WTC11 (cell line): ENCODE results near the gene PRSS27. TPM values are rescaled to one million over a fixed set of nuclear protein-coding genes. Genes with fewer than 3 reads are reported as not detected.
A peak's percentile ranks its signal among the peaks of the same experiment; 100 is the strongest.

Experiments used
- HMGA2 ChIP-seq: fragments of 250-450 bp; sonication (Bioruptor Pico); IDR thresholded peaks from 2 replicates; pipeline ENCODE4 v1.4.0; 2021; ENCODE audit warnings: mild to moderate bottlenecking, moderate library complexity
- IRF2 ChIP-seq: sonication (generic); formaldehyde crosslinking; IDR thresholded peaks from 2 replicates; pipeline ENCODE4 v1.8.0; 2022; ENCODE audit warnings: low read depth, missing genetic modification reagents, borderline replicate concordance
- JAZF1 ChIP-seq: fragments of 250-450 bp; sonication (Bioruptor Pico); IDR thresholded peaks from 2 replicates; pipeline ENCODE4 v1.9.0; 2021; ENCODE audit warnings: moderate library complexity, mild to moderate bottlenecking, inconsistent platforms
- MXD4 ChIP-seq: fragments of 250-450 bp; sonication (Bioruptor Pico); IDR thresholded peaks from 2 replicates; pipeline ENCODE4 v1.8.0; 2021; ENCODE audit warnings: mild to moderate bottlenecking, moderate library complexity, borderline replicate concordance
- MYBL2 ChIP-seq: sonication (generic); formaldehyde crosslinking; IDR thresholded peaks from 2 replicates; pipeline ENCODE4 v1.8.1; 2023; ENCODE audit warnings: mild to moderate bottlenecking, moderate library complexity, missing genetic modification reagents
- NFE2L1 ChIP-seq: sonication (generic); formaldehyde crosslinking; IDR thresholded peaks from 2 replicates; pipeline ENCODE4 v1.8.1; 2023; ENCODE audit warnings: missing genetic modification reagents
- NFYB ChIP-seq: sonication (generic); formaldehyde crosslinking; conservative IDR thresholded peaks from 2 replicates; pipeline ENCODE4 v1.8.0; 2022; ENCODE audit warnings: low read depth, missing genetic modification reagents
- PRRX2 ChIP-seq: fragments of 250-450 bp; sonication (Bioruptor Pico); IDR thresholded peaks from 2 replicates; pipeline ENCODE4 v1.8.0; 2021; ENCODE audit warnings: mild to moderate bottlenecking
- SMAD4 ChIP-seq: sonication (generic); formaldehyde crosslinking; IDR thresholded peaks from 2 replicates; pipeline ENCODE4 v1.8.0; 2022; ENCODE audit warnings: mild to moderate bottlenecking, missing genetic modification reagents
- SP1 ChIP-seq: sonication (generic); formaldehyde crosslinking; conservative IDR thresholded peaks from 2 replicates; pipeline ENCODE4 v1.8.1; 2022; ENCODE audit warnings: missing genetic modification reagents
- TCF7 ChIP-seq: sonication (generic); formaldehyde crosslinking; IDR thresholded peaks from 2 replicates; pipeline ENCODE4 v1.8.0; 2022; ENCODE audit warnings: mild to moderate bottlenecking, low read depth, missing genetic modification reagents, moderate library complexity
- TEAD1 ChIP-seq: sonication (generic); formaldehyde crosslinking; IDR thresholded peaks from 2 replicates; pipeline ENCODE4 v1.8.0; 2022; ENCODE audit warnings: mild to moderate bottlenecking, missing genetic modification reagents
- ZNF396 ChIP-seq: fragments of 250-450 bp; sonication (Bioruptor Pico); IDR thresholded peaks from 2 replicates; pipeline ENCODE4 v1.8.0; 2021; ENCODE audit warnings: mild to moderate bottlenecking, moderate library complexity, borderline replicate concordance
- ZNF671 ChIP-seq: fragments of 250-450 bp; sonication (Bioruptor Pico); IDR thresholded peaks from 2 replicates; pipeline ENCODE4 v1.8.0; 2021; ENCODE audit warnings: mild to moderate bottlenecking
- total RNA-seq: library from RNA; stranded (reverse); gene quantifications from 3 replicates; pipeline ENCODE4 v1.2.3, GENCODE V29; 2021
- TF ChIP-seq, protein P1 (sequence below): fragments of 250-450 bp; sonication (Bioruptor Pico); IDR thresholded peaks from 2 replicates; pipeline ENCODE4 v1.9.0; 2021; ENCODE audit warnings: mild to moderate bottlenecking
- TF ChIP-seq, protein P2 (sequence below): sonication (generic); formaldehyde crosslinking; IDR thresholded peaks from 2 replicates; pipeline ENCODE4 v1.8.0; 2023; ENCODE audit warnings: missing genetic modification reagents
- TF ChIP-seq, protein P3 (sequence below): sonication (generic); formaldehyde crosslinking; IDR thresholded peaks from 2 replicates; pipeline ENCODE4 v1.8.1; 2023; ENCODE audit warnings: mild to moderate bottlenecking, missing genetic modification reagents, moderate library complexity
- TF ChIP-seq, protein P4 (sequence below): fragments of 250-450 bp; sonication (Bioruptor Pico); IDR thresholded peaks from 2 replicates; pipeline ENCODE4 v2.1.2; 2022; ENCODE audit warnings: mild to moderate bottlenecking, moderate library complexity
- TF ChIP-seq, protein P5 (sequence below): sonication (generic); formaldehyde crosslinking; IDR thresholded peaks from 2 replicates; pipeline ENCODE4 v1.8.1; 2023; ENCODE audit warnings: mild to moderate bottlenecking, moderate library complexity, missing genetic modification reagents
- TF ChIP-seq, protein P6 (sequence below): sonication (generic); formaldehyde crosslinking; IDR thresholded peaks from 2 replicates; pipeline ENCODE4 v1.8.1; 2023; ENCODE audit warnings: mild to moderate bottlenecking, missing genetic modification reagents
- TF ChIP-seq, protein P7 (sequence below): sonication (generic); formaldehyde crosslinking; conservative IDR thresholded peaks from 2 replicates; pipeline ENCODE4 v1.8.1; 2023; ENCODE audit warnings: mild to moderate bottlenecking, low read depth, missing genetic modification reagents, moderate library complexity
- TF ChIP-seq, protein P8 (sequence below): sonication (generic); formaldehyde crosslinking; IDR thresholded peaks from 2 replicates; pipeline ENCODE4 v1.8.1; 2022; ENCODE audit warnings: mild to moderate bottlenecking, moderate library complexity, missing genetic modification reagents
- TF ChIP-seq, protein P9 (sequence below): sonication (generic); formaldehyde crosslinking; IDR thresholded peaks from 2 replicates; pipeline ENCODE4 v1.8.0; 2022; ENCODE audit warnings: mild to moderate bottlenecking, missing genetic modification reagents

The PRSS27 gene
- total RNA-seq, 1 experiment from 2014 or later = 5.1 TPM

DNA sequence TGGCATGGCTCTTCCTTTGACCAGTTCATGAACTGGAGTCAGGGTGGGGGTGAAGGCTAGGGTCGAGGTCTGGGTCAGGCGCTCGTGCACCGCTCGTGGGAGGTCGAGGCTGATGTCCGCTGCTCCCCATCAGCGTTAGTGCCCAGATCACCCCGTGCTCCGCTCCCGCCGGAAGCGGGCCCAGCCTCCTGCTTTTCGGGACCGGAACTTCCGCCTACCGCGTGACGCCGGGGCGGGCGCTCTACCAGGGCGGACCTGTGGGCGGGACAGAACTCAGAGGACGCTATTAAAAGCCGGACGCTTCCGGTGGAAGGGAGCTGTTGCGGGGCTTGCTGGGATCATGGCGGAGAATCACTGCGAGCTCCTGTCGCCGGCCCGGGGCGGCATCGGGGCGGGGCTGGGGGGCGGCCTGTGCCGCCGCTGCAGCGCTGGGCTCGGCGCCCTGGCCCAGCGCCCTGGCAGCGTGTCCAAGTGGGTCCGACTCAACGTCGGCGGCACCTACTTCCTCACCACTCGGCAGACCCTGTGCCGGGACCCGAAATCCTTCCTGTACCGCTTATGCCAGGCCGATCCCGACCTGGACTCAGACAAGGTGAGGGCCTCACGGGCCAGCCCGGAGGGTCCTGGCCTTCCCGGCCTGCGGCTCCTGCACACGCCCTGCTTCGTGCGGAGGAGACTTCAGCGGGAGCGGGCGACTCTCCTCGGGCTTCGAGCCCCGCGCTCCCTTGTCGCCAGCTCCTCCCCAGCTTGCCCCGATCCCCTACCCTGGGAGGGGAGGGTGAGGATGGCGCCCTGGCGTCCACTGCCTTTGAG, 37.6 kb downstream of the PRSS27 start, which contains the start of gene KCTD5 (continued):
- TF ChIP-seq, protein P1, sequence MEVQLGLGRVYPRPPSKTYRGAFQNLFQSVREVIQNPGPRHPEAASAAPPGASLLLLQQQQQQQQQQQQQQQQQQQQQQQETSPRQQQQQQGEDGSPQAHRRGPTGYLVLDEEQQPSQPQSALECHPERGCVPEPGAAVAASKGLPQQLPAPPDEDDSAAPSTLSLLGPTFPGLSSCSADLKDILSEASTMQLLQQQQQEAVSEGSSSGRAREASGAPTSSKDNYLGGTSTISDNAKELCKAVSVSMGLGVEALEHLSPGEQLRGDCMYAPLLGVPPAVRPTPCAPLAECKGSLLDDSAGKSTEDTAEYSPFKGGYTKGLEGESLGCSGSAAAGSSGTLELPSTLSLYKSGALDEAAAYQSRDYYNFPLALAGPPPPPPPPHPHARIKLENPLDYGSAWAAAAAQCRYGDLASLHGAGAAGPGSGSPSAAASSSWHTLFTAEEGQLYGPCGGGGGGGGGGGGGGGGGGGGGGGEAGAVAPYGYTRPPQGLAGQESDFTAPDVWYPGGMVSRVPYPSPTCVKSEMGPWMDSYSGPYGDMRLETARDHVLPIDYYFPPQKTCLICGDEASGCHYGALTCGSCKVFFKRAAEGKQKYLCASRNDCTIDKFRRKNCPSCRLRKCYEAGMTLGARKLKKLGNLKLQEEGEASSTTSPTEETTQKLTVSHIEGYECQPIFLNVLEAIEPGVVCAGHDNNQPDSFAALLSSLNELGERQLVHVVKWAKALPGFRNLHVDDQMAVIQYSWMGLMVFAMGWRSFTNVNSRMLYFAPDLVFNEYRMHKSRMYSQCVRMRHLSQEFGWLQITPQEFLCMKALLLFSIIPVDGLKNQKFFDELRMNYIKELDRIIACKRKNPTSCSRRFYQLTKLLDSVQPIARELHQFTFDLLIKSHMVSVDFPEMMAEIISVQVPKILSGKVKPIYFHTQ (CRISPR knock-in tag) = no peak
- TF ChIP-seq MXD4 (CRISPR knock-in tag) = no peak
- TF ChIP-seq, protein P2, sequence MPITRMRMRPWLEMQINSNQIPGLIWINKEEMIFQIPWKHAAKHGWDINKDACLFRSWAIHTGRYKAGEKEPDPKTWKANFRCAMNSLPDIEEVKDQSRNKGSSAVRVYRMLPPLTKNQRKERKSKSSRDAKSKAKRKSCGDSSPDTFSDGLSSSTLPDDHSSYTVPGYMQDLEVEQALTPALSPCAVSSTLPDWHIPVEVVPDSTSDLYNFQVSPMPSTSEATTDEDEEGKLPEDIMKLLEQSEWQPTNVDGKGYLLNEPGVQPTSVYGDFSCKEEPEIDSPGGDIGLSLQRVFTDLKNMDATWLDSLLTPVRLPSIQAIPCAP (CRISPR knock-in tag) = peak; percentile 81; the same call in 1 of the 2 replicates
- no peak; the same call in 1 of the 2 replicates for TF ChIP-seq IRF2 (CRISPR knock-in tag)
- 0 out of 2 replicates have a peak, but pooled peaks have one; percentile 55 for TF ChIP-seq SMAD4
- no peak for TF ChIP-seq PRRX2 (CRISPR knock-in tag)
- TF ChIP-seq HMGA2 = no peak
- TF ChIP-seq NFE2L1 (CRISPR knock-in tag) = peak; percentile 93
- no peak for TF ChIP-seq NFYB (CRISPR knock-in tag)
- no peak for TF ChIP-seq ZNF396 (CRISPR knock-in tag)
- TF ChIP-seq, protein P3, sequence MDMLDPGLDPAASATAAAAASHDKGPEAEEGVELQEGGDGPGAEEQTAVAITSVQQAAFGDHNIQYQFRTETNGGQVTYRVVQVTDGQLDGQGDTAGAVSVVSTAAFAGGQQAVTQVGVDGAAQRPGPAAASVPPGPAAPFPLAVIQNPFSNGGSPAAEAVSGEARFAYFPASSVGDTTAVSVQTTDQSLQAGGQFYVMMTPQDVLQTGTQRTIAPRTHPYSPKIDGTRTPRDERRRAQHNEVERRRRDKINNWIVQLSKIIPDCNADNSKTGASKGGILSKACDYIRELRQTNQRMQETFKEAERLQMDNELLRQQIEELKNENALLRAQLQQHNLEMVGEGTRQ (CRISPR knock-in tag) = peak; percentile 94
- TF ChIP-seq, protein P4, sequence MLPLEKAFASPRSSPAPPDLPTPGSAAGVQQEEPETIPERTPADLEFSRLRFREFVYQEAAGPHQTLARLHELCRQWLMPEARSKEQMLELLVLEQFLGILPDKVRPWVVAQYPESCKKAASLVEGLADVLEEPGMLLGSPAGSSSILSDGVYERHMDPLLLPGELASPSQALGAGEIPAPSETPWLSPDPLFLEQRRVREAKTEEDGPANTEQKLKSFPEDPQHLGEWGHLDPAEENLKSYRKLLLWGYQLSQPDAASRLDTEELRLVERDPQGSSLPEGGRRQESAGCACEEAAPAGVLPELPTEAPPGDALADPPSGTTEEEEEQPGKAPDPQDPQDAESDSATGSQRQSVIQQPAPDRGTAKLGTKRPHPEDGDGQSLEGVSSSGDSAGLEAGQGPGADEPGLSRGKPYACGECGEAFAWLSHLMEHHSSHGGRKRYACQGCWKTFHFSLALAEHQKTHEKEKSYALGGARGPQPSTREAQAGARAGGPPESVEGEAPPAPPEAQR (CRISPR knock-in tag) = no peak
- TF ChIP-seq, protein P5, sequence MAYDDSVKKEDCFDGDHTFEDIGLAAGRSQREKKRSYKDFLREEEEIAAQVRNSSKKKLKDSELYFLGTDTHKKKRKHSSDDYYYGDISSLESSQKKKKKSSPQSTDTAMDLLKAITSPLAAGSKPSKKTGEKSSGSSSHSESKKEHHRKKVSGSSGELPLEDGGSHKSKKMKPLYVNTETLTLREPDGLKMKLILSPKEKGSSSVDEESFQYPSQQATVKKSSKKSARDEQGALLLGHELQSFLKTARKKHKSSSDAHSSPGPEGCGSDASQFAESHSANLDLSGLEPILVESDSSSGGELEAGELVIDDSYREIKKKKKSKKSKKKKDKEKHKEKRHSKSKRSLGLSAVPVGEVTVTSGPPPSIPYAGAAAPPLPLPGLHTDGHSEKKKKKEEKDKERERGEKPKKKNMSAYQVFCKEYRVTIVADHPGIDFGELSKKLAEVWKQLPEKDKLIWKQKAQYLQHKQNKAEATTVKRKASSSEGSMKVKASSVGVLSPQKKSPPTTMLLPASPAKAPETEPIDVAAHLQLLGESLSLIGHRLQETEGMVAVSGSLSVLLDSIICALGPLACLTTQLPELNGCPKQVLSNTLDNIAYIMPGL (CRISPR knock-in tag) = peak; percentile 75
- TF ChIP-seq JAZF1 (CRISPR knock-in tag) = no peak
- no peak for TF ChIP-seq ZNF671 (CRISPR knock-in tag)
- TF ChIP-seq, protein P6, sequence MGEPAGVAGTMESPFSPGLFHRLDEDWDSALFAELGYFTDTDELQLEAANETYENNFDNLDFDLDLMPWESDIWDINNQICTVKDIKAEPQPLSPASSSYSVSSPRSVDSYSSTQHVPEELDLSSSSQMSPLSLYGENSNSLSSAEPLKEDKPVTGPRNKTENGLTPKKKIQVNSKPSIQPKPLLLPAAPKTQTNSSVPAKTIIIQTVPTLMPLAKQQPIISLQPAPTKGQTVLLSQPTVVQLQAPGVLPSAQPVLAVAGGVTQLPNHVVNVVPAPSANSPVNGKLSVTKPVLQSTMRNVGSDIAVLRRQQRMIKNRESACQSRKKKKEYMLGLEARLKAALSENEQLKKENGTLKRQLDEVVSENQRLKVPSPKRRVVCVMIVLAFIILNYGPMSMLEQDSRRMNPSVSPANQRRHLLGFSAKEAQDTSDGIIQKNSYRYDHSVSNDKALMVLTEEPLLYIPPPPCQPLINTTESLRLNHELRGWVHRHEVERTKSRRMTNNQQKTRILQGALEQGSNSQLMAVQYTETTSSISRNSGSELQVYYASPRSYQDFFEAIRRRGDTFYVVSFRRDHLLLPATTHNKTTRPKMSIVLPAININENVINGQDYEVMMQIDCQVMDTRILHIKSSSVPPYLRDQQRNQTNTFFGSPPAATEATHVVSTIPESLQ (CRISPR knock-in tag) = no peak
- TF ChIP-seq TEAD1 = peak; percentile 37; the same call in 1 of the 2 replicates
- TF ChIP-seq SP1 (CRISPR knock-in tag) = peak; percentile 100
- TF ChIP-seq MYBL2 (CRISPR knock-in tag) = peak; percentile 62; the same call in 1 of the 2 replicates
- TF ChIP-seq, protein P7, sequence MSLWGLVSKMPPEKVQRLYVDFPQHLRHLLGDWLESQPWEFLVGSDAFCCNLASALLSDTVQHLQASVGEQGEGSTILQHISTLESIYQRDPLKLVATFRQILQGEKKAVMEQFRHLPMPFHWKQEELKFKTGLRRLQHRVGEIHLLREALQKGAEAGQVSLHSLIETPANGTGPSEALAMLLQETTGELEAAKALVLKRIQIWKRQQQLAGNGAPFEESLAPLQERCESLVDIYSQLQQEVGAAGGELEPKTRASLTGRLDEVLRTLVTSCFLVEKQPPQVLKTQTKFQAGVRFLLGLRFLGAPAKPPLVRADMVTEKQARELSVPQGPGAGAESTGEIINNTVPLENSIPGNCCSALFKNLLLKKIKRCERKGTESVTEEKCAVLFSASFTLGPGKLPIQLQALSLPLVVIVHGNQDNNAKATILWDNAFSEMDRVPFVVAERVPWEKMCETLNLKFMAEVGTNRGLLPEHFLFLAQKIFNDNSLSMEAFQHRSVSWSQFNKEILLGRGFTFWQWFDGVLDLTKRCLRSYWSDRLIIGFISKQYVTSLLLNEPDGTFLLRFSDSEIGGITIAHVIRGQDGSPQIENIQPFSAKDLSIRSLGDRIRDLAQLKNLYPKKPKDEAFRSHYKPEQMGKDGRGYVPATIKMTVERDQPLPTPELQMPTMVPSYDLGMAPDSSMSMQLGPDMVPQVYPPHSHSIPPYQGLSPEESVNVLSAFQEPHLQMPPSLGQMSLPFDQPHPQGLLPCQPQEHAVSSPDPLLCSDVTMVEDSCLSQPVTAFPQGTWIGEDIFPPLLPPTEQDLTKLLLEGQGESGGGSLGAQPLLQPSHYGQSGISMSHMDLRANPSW (CRISPR knock-in tag) = no peak
- TF ChIP-seq, protein P8, sequence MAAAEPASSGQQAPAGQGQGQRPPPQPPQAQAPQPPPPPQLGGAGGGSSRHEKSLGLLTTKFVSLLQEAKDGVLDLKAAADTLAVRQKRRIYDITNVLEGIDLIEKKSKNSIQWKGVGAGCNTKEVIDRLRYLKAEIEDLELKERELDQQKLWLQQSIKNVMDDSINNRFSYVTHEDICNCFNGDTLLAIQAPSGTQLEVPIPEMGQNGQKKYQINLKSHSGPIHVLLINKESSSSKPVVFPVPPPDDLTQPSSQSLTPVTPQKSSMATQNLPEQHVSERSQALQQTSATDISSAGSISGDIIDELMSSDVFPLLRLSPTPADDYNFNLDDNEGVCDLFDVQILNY = peak; percentile 89
- peak; percentile 59; the same call in 1 of the 2 replicates for TF ChIP-seq TCF7 (CRISPR knock-in tag)
- TF ChIP-seq, protein P9, sequence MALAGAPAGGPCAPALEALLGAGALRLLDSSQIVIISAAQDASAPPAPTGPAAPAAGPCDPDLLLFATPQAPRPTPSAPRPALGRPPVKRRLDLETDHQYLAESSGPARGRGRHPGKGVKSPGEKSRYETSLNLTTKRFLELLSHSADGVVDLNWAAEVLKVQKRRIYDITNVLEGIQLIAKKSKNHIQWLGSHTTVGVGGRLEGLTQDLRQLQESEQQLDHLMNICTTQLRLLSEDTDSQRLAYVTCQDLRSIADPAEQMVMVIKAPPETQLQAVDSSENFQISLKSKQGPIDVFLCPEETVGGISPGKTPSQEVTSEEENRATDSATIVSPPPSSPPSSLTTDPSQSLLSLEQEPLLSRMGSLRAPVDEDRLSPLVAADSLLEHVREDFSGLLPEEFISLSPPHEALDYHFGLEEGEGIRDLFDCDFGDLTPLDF (CRISPR knock-in tag) = peak; percentile 94
